Caki2 (cell line): ENCODE measurements around the gene SRSF5. TPM values are rescaled to one million over a fixed set of nuclear protein-coding genes. Genes with fewer than 3 reads are reported as not detected.
A peak's percentile ranks its signal among the peaks of the same experiment; 100 is the strongest.
"Not testable (repeated sequence)": the region's sequence is repeated elsewhere in the genome, so short reads cannot be mapped to it uniquely, and the experiment has no call there.

ENCODE experiments used
- DNase-seq: peaks from one replicate; pipeline ENCODE4 v3.0.0-alpha.2; 2015; ENCODE audit warnings: low read depth
- in situ Hi-C: cut with HindIII; loops from 2 replicates; pipeline ENCODE4 v1.10.0; 2016; ENCODE audit warnings: low sequenced_read_pairs, low pct_unique_long_range_greater_than_20kb, mixed read lengths
- total RNA-seq: library from RNA; depleted of rRNA; stranded (reverse); fragments of >200 nt; shearing (Covaris generic); gene quantifications from 2 replicates; pipeline ENCODE4 v1.2.3, GENCODE V29; 2014; ENCODE audit warnings: low replicate concordance

Gene SRSF5
- total RNA-seq, 1 experiment from 2014 or later: 33.9 TPM

GRCh38 chr14:69796797-69797500 lies 30.0 kb downstream of the SRSF5 start, which contains the start of gene SLC10A1:
Gene SLC10A1 (minus strand): TSS chr14:69797241. CDS start chr14:69797155, 86 bp downstream.
- no peak for DNase-seq
- in situ Hi-C loops: no loop called here

- in situ Hi-C loops: no loop called here
- no peak for DNase-seq
These were observed 30.8 kb downstream of the SRSF5 start for GRCh38 chr14:69797573-69798338.

- DNase-seq: no peak
- in situ Hi-C loops: no loop called here
These were observed 31.4 kb downstream of the SRSF5 start for GRCh38 chr14:69798339-69798735.

- DNase-seq: no peak
- in situ Hi-C loops: no loop called here
These were observed 36.8 kb downstream of the SRSF5 start for GRCh38 chr14:69803753-69804152.

- no peak for DNase-seq
- in situ Hi-C loops: no loop called here
These were observed 38.0 kb downstream of the SRSF5 start for GRCh38 chr14:69804902-69805301.

- in situ Hi-C loops: no loop called here
- DNase-seq: no peak
These were observed 40.2 kb downstream of the SRSF5 start for GRCh38 chr14:69807192-69807591.

GRCh38 chr14:69808919-69809808 lies 42.2 kb downstream of the SRSF5 start:
- no peak for DNase-seq
- in situ Hi-C loops: no loop called here

GRCh38 chr14:69811227-69811867 lies 44.4 kb downstream of the SRSF5 start:
- no peak for DNase-seq
- in situ Hi-C loops: no loop called here

- in situ Hi-C loops: no loop called here
These were observed 44.9 kb downstream of the SRSF5 start for GRCh38 chr14:69811868-69812252.

GRCh38 chr14:69812711-69813110 lies 45.8 kb downstream of the SRSF5 start:
- in situ Hi-C loops: no loop called here
- no peak for DNase-seq

More at GRCh38 chr14:69811868-69812252, 44.9 kb downstream of the SRSF5 start:
- no peak for DNase-seq

GRCh38 chr14:69813346-69813745 lies 46.4 kb downstream of the SRSF5 start:
- DNase-seq, in situ Hi-C loops: not testable (repeated sequence)

GRCh38 chr14:69814397-69814796 lies 47.5 kb downstream of the SRSF5 start:
- in situ Hi-C loops: no loop called here

GRCh38 chr14:69815556-69815955 lies 48.6 kb downstream of the SRSF5 start:
- in situ Hi-C loops: no loop called here
- no peak for DNase-seq

More at GRCh38 chr14:69814397-69814796, 47.5 kb downstream of the SRSF5 start:
- no peak for DNase-seq

- in situ Hi-C loops: no loop called here
- DNase-seq: no peak
These were observed 49.3 kb downstream of the SRSF5 start for GRCh38 chr14:69816216-69816615.

- in situ Hi-C loops: no loop called here
- DNase-seq: peak; percentile 47
These were observed 51.8 kb downstream of the SRSF5 start for GRCh38 chr14:69818758-69819191.

- no peak for DNase-seq
- in situ Hi-C loops: no loop called here
These were observed 52.7 kb downstream of the SRSF5 start for GRCh38 chr14:69819607-69820006.

GRCh38 chr14:69820991-69821390 lies 54.0 kb downstream of the SRSF5 start:
- in situ Hi-C loops: no loop called here
- no peak for DNase-seq
